GM19099 (cell line): Measurements from ENCODE around the gene LGR5.

Experiments
- POLR2A ChIP-seq: IDR thresholded peaks from 3 replicates; pipeline ENCODE4 v1.6.1; 2011; ENCODE audit warnings: low read depth; ENCODE audit not compliant: insufficient read length; ENCODE audit errors: extremely low read depth

Gene LGR5

GRCh38 chr12:71552728-71553501 is 113.3 kb downstream of the LGR5 start:
- no peak for TF ChIP-seq POLR2A

GRCh38 chr12:71555191-71555590 is 115.6 kb downstream of the LGR5 start:
- no peak for TF ChIP-seq POLR2A

GRCh38 chr12:71556448-71556847 is 116.8 kb downstream of the LGR5 start:
- no peak for TF ChIP-seq POLR2A

GRCh38 chr12:71556875-71557274 is 117.3 kb downstream of the LGR5 start:
- no peak for TF ChIP-seq POLR2A

GRCh38 chr12:71558445-71558844 is 118.8 kb downstream of the LGR5 start:
- no peak for TF ChIP-seq POLR2A

- TF ChIP-seq POLR2A, result no peak
These were observed 123.3 kb downstream of the LGR5 start for GRCh38 chr12:71562676-71563595.

- TF ChIP-seq POLR2A, result no peak
These were observed 125.9 kb downstream of the LGR5 start for GRCh38 chr12:71565535-71565934.

GRCh38 chr12:71566655-71567054 is 127.1 kb downstream of the LGR5 start:
- no peak for TF ChIP-seq POLR2A

- TF ChIP-seq POLR2A, result no peak
These were observed 127.9 kb downstream of the LGR5 start for GRCh38 chr12:71567537-71567936.

GRCh38 chr12:71576496-71576895 is 136.9 kb downstream of the LGR5 start:
- no peak for TF ChIP-seq POLR2A

- no peak for TF ChIP-seq POLR2A
These were observed 139.2 kb downstream of the LGR5 start for GRCh38 chr12:71578694-71579258.

- TF ChIP-seq POLR2A, result no peak
These were observed 141.6 kb downstream of the LGR5 start for GRCh38 chr12:71581206-71581605.

GRCh38 chr12:71582925-71583324 is 143.3 kb downstream of the LGR5 start:
- TF ChIP-seq POLR2A, result no peak

GRCh38 chr12:71584356-71584755 is 144.8 kb downstream of the LGR5 start:
- TF ChIP-seq POLR2A, result no peak

- TF ChIP-seq POLR2A, result no peak
These were observed 145.6 kb downstream of the LGR5 start for GRCh38 chr12:71585218-71585617.
